IPS-20b (cell line): ENCODE data around the gene SNAPIN.
A peak's percentile ranks its signal among the peaks of the same experiment; 100 is the strongest.

Source experiments
- H3K27ac ChIP-seq: one replicate; pipeline ENCODE4 v1.5.1; 2013; ENCODE audit warnings: low read length
- H3K27me3 ChIP-seq: 2 replicates; pipeline ENCODE4 v1.6.1; 2013; ENCODE audit warnings: mild to moderate bottlenecking, low read length, inconsistent platforms; ENCODE audit not compliant: insufficient read depth
- H3K36me3 ChIP-seq: 2 replicates; pipeline ENCODE4 v1.6.1; 2013; ENCODE audit warnings: low read depth, mild to moderate bottlenecking, inconsistent platforms, low read length, moderate library complexity; ENCODE audit not compliant: insufficient read depth
- H3K4me1 ChIP-seq: 2 replicates; pipeline ENCODE4 v1.6.1; 2013; ENCODE audit warnings: mild to moderate bottlenecking, control low read depth, inconsistent platforms, low read length, moderate library complexity; ENCODE audit not compliant: insufficient read depth
- H3K4me3 ChIP-seq: 2 replicates; pipeline ENCODE4 v1.5.1; 2013; ENCODE audit warnings: mild to moderate bottlenecking, low read length, inconsistent platforms
- H3K9ac ChIP-seq: 2 replicates; pipeline ENCODE4 v1.6.1; 2013; ENCODE audit warnings: low read depth, mild to moderate bottlenecking, inconsistent platforms, low read length, moderate library complexity
- H3K9me3 ChIP-seq: 2 replicates; pipeline ENCODE4 v1.6.1; 2013; ENCODE audit warnings: mild to moderate bottlenecking, low read depth, low read length, inconsistent platforms; ENCODE audit not compliant: insufficient read depth

The SNAPIN gene

GRCh38 chr1:153685544-153686340 is 27.2 kb downstream of the SNAPIN start:
- H3K4me1 ChIP-seq: peaks cover 1% of the 10 kb centered on the region; the same call in 1 of the 2 replicates
- no peak overlapping the region for H3K27ac ChIP-seq
- H3K9me3 ChIP-seq: no peaks in the 10 kb centered on the region
- peaks cover 19% of the 10 kb centered on the region; the same call in 1 of the 2 replicates for H3K36me3 ChIP-seq
- H3K9ac ChIP-seq: no peak overlapping the region
- H3K4me3 ChIP-seq: no peak overlapping the region
- peaks cover 11% of the 10 kb centered on the region for H3K27me3 ChIP-seq

- no peak overlapping the region for H3K27ac ChIP-seq
- H3K9ac ChIP-seq: no peak overlapping the region
These were observed 29.0 kb downstream of the SNAPIN start for GRCh38 chr1:153687346-153688125.

GRCh38 chr1:153688276-153688675 is 29.8 kb downstream of the SNAPIN start:
- Histone ChIP-seq H3K27ac (no peak overlapping the region), H3K36me3 (peaks cover 11% of the 10 kb centered on the region; the same call in 1 of the 2 replicates), H3K9ac (no peak overlapping the region), H3K27me3 (no peaks in the 10 kb centered on the region), H3K4me3 (no peak overlapping the region), H3K9me3 (no peaks in the 10 kb centered on the region), H3K4me1 (no peaks in the 10 kb centered on the region)

More at GRCh38 chr1:153687346-153688125, 29.0 kb downstream of the SNAPIN start:
- Histone ChIP-seq H3K4me3 (no peak overlapping the region), H3K27me3 (no peaks in the 10 kb centered on the region), H3K9me3 (no peaks in the 10 kb centered on the region), H3K36me3 (peaks cover 15% of the 10 kb centered on the region; the same call in 1 of the 2 replicates), H3K4me1 (no peaks in the 10 kb centered on the region)

- Histone ChIP-seq H3K4me3 (no peak overlapping the region), H3K9ac (no peak overlapping the region; the same call in 1 of the 2 replicates), H3K27me3 (no peaks in the 10 kb centered on the region), H3K4me1 (no peaks in the 10 kb centered on the region), H3K36me3 (peaks cover 9% of the 10 kb centered on the region; the same call in 1 of the 2 replicates), H3K9me3 (no peaks in the 10 kb centered on the region), H3K27ac (no peak overlapping the region)
These were observed 30.3 kb downstream of the SNAPIN start for GRCh38 chr1:153688736-153689328.

- Histone ChIP-seq H3K36me3 (no peaks in the 10 kb centered on the region; the same call in 1 of the 2 replicates), H3K4me1 (peaks cover 15% of the 10 kb centered on the region; the same call in 1 of the 2 replicates), H3K27me3 (no peaks in the 10 kb centered on the region), H3K4me3 (no peak overlapping the region), H3K27ac (no peak overlapping the region), H3K9me3 (no peaks in the 10 kb centered on the region), H3K9ac (no peak overlapping the region)
These were observed 35.0 kb downstream of the SNAPIN start for GRCh38 chr1:153693466-153693865.

GRCh38 chr1:153696741-153697140 is 38.2 kb downstream of the SNAPIN start:
- H3K9ac ChIP-seq: peak overlapping the region; percentile 77; the same call in 1 of the 2 replicates
- H3K27ac ChIP-seq: no peak overlapping the region

GRCh38 chr1:153697191-153698019 is 38.9 kb downstream of the SNAPIN start:
- Histone ChIP-seq H3K4me3 (peak overlapping the region; percentile 47; the same call in 1 of the 2 replicates), H3K9ac (peak overlapping the region; percentile 77; the same call in 1 of the 2 replicates), H3K36me3 (no peaks in the 10 kb centered on the region), H3K4me1 (peaks cover 24% of the 10 kb centered on the region), H3K27me3 (no peaks in the 10 kb centered on the region), H3K9me3 (no peaks in the 10 kb centered on the region), H3K27ac (peak overlapping the region; percentile 93)

More at GRCh38 chr1:153696741-153697140, 38.2 kb downstream of the SNAPIN start:
- Histone ChIP-seq H3K4me3 (no peak overlapping the region), H3K36me3 (no peaks in the 10 kb centered on the region), H3K4me1 (peaks cover 24% of the 10 kb centered on the region), H3K9me3 (no peaks in the 10 kb centered on the region), H3K27me3 (no peaks in the 10 kb centered on the region)

- Histone ChIP-seq H3K9ac (peak overlapping the region; percentile 77; the same call in 1 of the 2 replicates), H3K27ac (peak overlapping the region; percentile 93), H3K27me3 (no peaks in the 10 kb centered on the region), H3K36me3 (no peaks in the 10 kb centered on the region), H3K9me3 (no peaks in the 10 kb centered on the region), H3K4me1 (peaks cover 24% of the 10 kb centered on the region), H3K4me3 (peak overlapping the region; percentile 47; the same call in 1 of the 2 replicates)
These were observed 39.8 kb downstream of the SNAPIN start for GRCh38 chr1:153698020-153698922.

- Histone ChIP-seq H3K9ac (no peak overlapping the region), H3K4me1 (peaks cover 24% of the 10 kb centered on the region), H3K27me3 (no peaks in the 10 kb centered on the region), H3K36me3 (no peaks in the 10 kb centered on the region), H3K4me3 (no peak overlapping the region), H3K9me3 (no peaks in the 10 kb centered on the region), H3K27ac (no peak overlapping the region)
These were observed 40.6 kb downstream of the SNAPIN start for GRCh38 chr1:153698923-153699714.
